HG02981 (cell line): Measurements from ENCODE around the gene DNASE1L3.

ENCODE experiments used
- ATAC-seq: cut with Tn5 transposase; IDR thresholded peaks from one replicate; pipeline ENCODE4 v1.9.1; 2021; ENCODE audit warnings: mild to moderate bottlenecking, moderate library complexity; ENCODE audit not compliant: unreplicated experiment

Gene DNASE1L3

DNA sequence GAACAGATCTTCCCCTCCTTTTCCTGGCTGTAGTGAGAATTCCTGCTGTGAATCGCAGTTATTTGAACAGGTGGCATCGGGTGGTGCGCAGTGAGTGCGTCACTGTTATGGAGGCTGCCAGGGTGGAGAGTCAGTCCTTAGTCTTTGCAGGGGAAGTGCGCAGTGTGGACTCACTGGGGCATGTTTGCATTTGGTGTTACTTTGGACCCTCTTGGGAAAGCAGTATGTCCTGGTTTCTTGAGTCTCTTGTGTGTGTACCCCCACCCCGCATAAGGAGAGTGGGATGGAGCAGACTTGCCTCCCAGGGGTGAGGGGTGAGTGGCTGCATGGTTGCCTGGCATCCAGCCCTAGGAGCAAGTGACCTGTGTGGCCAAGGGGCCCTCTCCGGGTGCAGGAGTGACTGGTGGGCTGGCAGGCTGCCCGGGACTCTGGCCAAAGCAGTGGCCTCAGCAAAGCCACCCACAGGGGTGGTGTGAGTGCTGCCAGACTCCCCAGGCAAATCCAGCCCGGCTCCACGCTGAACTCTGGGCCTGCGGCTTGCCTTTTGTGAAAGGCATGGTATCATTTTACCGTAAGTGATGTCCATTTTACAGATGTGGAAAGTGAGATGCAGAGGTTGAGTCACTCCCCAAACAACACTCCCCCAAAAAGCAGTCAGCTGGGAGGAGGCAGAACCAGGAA, 46.4 kb downstream of the DNASE1L3 start:
- no peak for ATAC-seq

GRCh38 chr3:58163234-58163633, 47.5 kb downstream of the DNASE1L3 start:
- ATAC-seq = no peak

DNA sequence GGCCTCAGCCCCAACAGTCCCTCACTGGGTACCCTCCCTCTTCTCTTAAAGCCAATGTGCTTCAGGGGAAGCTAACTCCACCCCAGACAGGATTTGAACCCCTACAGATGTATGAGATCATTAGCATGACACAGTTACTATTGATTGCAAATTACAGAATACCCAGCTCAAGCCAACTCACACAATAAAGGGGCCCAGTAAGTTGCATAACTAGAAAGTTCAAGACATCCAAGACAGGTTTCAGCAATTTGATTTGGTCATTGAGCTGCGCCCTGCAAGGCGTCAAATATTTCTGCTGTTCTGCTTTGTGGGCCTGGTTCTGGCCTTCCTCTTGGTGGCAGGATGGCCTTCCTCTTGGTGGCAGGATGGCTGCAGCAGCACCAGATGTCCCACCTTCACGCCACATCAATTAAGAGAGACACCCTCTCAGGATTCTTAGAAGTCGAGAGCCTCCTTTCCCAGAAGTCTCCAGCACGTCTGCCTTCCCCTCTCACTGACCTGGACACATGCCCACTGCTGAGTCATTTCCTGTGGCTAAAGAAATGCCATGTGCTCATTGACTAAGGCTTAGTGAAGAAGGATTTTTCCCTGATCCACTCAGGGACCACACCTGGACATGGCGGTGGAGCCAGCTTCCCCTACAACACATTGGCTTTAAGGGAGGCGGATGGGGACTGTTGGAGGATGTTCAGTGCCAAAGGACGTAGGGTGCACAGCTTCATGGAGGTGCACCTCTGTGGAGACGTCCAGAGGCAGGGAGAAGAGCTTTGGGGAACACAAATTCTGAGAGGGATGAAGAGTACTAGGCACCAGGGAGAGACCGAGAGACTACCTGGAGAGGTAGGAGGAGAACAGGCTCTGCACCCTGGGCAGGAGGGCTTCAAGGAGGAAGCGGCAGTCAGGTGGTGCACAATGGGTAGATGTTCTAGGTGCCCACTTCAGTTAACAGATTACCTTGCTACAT, 49.1 kb downstream of the DNASE1L3 start:
- no peak for ATAC-seq

GRCh38 chr3:58160399-58160798, 50.4 kb downstream of the DNASE1L3 start:
- ATAC-seq = no peak

GRCh38 chr3:58158442-58159153, 52.2 kb downstream of the DNASE1L3 start:
- ATAC-seq = no peak

DNA sequence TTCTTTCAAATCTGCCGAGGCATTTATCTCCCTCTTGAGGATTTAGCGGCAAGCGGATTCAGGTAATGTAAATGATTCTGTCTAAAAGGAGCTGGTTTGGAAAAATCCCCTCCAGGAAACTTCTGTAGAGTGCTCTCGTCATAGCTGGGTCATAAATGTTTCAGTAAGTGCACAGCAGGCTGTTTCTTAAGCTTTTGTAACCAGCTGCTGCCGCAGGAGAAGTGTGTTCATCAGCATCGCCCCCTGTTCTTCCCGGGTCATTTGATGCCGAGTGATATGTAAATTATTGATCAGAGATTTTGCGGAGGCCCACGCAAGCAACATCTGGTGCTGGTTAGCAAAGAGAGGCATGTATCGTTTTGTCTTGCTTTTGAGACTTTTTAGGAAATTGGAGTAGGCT, 53.1 kb downstream of the DNASE1L3 start:
- ATAC-seq = no peak

DNA sequence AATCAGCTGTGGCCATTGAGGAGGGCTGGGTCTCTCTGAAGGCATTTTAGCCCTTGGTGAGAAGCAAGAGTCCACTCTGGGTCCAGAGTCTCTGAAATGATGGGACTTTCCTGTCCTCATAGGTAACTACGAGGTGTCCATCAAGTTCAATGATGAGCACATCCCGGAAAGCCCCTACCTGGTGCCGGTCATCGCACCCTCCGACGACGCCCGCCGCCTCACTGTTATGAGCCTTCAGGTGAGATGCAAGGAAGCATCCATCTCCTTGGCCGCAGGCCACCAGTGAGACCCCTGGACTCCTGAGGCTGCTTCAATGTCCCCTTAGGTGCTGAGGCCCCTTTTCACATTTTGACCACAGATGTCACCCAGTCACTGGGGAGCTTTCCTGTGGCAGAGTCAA, 54.9 kb downstream of the DNASE1L3 start:
- ATAC-seq = no peak

GRCh38 chr3:58154626-58155449, 55.9 kb downstream of the DNASE1L3 start:
- no peak for ATAC-seq

DNA sequence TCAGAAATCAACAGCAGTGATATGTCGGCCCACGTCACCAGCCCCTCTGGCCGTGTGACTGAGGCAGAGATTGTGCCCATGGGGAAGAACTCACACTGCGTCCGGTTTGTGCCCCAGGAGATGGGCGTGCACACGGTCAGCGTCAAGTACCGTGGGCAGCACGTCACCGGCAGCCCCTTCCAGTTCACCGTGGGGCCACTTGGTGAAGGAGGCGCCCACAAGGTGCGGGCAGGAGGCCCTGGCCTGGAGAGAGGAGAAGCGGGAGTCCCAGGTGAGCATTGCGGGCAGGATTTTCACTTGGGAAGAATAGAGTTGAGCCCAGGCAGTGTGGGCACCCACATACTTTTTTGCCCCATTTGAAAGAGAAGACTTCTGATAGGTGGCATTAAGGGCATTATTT, 57.4 kb downstream of the DNASE1L3 start:
- ATAC-seq = no peak

DNA sequence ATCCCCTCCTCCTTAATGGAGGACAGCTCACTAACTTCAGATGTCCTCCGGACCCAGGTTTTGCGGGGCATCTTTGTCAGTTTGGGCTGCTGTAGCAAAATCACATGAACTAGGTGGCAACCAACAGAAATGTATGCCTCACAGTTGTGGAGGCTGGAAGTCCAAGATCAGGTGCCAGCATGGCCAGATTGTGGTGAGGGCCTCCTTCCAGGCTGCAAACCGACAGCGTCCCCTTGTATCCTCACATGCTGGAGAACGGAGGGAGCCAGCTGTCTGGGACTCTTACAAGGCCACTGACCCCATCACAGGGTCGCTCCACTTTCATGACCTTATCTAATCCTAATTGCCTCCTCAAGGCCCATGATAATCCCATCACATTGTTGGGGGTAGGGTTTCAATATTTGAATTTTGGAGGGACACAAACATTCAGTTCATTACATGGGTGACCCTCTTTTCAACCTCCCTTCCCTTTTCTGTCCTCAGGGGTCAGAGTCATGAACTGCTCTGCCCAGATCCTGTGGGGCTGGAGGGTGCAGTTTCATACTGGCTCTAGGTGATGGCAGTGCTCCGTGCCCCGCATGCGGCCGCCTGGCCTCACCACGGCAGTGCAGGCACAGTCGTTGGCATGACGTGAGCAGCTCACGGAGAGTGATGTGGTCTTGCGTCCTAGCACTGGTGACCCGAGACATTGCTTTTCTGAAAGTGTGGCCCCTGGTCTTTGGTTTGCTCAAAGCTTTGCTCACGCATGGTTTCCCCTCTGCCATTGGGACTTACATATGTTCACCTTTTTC, 58.4 kb downstream of the DNASE1L3 start:
- ATAC-seq = no peak

- ATAC-seq = no peak
Observed at GRCh38 chr3:58151637-58152036, 59.1 kb downstream of the DNASE1L3 start.

GRCh38 chr3:58150810-58151199, 60.0 kb downstream of the DNASE1L3 start:
- no peak for ATAC-seq

GRCh38 chr3:58150130-58150809, 60.5 kb downstream of the DNASE1L3 start:
- ATAC-seq = no peak

DNA sequence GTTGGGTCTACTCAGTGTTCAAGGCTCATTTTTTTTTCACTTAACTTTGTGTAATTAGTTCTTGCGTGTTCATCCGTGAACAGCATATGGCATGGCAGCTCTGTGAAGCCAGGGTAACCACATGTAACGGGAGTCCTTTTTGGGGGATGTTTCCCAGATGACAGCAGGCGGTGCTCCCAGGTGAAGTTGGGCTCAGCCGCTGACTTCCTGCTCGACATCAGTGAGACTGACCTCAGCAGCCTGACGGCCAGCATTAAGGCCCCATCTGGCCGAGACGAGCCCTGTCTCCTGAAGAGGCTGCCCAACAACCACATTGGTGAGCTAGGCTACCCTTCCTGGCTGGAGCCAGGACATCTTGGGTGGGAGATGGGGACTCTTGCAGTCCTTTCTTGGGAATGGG, 62.7 kb downstream of the DNASE1L3 start:
- ATAC-seq = no peak

DNA sequence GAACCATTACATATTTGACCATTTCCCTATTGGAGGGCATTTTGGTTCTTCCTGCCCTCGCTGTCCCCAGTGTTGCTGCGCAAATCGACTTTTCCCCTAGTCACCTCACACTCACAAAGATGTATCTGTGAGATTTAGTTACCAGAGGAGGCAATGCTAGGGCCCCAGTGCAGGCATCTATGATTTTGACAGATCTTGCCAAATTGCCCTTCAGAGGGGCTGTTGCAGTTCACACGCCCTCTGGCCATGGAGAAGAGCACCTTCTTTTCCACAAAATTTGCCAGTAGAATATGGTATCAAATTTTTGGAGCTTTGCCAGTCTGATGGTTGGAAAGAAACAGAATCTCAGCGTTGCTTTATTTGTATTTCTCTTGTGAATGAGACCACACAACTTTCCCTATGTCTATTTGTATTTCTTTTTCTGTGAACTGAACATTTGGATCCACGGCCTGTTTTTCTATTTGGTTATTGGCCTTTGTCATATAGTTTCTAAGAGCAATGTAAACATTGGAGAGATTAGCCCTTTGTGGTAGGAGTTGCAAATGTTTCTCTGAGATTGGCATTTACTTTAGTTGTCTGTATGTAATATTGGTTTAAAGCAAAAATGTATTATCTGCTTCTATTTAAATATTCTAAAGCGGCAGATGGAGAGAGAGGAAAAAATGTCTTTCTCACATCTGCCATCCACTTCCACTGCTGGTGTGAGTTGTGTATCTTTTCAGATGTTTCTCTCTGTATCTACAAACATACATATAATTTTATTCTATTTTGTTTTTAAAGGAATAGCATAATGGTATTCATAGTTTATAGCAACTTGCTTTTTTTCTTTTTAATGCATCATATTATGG, 66.1 kb downstream of the DNASE1L3 start:
- no peak for ATAC-seq

GRCh38 chr3:58143417-58144055, 67.2 kb downstream of the DNASE1L3 start:
- ATAC-seq = no peak
